ENCODE measurements around the gene OR52N1.

The OR52N1 gene

GRCh38 chr11:5791165-5791564, at the start of gene OR52N1:
Gene OR52N1 (minus strand): TSS chr11:5791265. CDS start chr11:5788816, 2,449 bp downstream.
- DNase-seq (ENCODE audit: insufficient read length, low spot score) = no peak
- TF ChIP-seq, protein P1, sequence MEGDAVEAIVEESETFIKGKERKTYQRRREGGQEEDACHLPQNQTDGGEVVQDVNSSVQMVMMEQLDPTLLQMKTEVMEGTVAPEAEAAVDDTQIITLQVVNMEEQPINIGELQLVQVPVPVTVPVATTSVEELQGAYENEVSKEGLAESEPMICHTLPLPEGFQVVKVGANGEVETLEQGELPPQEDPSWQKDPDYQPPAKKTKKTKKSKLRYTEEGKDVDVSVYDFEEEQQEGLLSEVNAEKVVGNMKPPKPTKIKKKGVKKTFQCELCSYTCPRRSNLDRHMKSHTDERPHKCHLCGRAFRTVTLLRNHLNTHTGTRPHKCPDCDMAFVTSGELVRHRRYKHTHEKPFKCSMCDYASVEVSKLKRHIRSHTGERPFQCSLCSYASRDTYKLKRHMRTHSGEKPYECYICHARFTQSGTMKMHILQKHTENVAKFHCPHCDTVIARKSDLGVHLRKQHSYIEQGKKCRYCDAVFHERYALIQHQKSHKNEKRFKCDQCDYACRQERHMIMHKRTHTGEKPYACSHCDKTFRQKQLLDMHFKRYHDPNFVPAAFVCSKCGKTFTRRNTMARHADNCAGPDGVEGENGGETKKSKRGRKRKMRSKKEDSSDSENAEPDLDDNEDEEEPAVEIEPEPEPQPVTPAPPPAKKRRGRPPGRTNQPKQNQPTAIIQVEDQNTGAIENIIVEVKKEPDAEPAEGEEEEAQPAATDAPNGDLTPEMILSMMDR (IDR thresholded peaks at IDR 0.05; ENCODE audit: insufficient read depth, missing control alignments) = no peak

DNA sequence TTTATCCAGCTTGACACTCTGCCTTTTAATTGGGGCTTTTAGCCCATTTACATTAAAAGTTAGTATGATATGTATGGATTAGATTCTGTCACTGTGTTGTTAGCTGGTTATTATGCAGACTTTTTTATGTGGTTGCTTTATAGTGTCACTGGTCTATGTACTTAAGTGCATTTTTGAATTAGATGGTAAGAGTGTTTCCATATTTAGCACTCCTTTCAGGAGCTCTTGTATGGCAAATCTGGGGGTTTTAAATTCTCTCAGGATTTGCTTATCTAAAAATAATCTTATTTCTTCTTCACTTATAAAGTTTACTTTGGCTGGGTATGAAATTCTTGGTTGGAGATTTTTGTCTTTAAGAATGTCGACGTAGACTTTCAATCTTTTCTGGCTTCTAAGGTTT, 46.6 kb upstream of the OR52N1 start:
- FAIRE-seq (no peak), DNase-seq (ENCODE audit: insufficient read length, low spot score) (no peak)
- TF ChIP-seq, protein P1 (IDR thresholded peaks at IDR 0.05; ENCODE audit: insufficient read depth, missing control alignments) = no peak

More at GRCh38 chr11:5791165-5791564, at the start of gene OR52N1:
- FAIRE-seq = no peak

DNA sequence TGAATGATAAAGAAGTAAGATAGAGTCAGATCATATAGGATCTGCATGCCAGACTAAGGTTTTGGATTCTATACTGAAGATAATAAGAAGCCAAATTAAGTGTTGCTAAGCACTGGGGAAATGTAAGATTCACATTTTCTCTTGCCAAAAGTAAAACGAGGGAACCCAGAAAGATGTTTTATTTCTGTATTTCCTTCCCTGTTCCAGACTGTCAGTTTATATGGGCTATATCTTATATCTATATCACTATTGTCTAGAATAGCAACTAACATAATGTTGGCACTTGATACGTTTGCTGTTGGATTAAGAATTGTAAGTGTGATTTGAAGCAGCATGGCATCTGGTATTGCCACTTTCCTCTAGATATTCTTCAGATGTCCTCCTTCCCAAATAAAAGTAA, 42.4 kb upstream of the OR52N1 start:
- DNase-seq (ENCODE audit: insufficient read length, low spot score) (no peak), FAIRE-seq (no peak)
- TF ChIP-seq, protein P1 (IDR thresholded peaks at IDR 0.05; ENCODE audit: insufficient read depth, missing control alignments) = no peak

- TF ChIP-seq, protein P1 (IDR thresholded peaks at IDR 0.05; ENCODE audit: insufficient read depth, missing control alignments) = no peak
- DNase-seq (ENCODE audit: insufficient read length, low spot score) (no peak), FAIRE-seq (no peak)
Measured at GRCh38 chr11:5831196-5831829, 40.2 kb upstream of the OR52N1 start.

- no peak for FAIRE-seq
- TF ChIP-seq, protein P1 (IDR thresholded peaks at IDR 0.05; ENCODE audit: insufficient read depth, missing control alignments) = no peak
- no peak for DNase-seq (ENCODE audit: insufficient read length, low spot score)
Measured at GRCh38 chr11:5818245-5818886, 27.3 kb upstream of the OR52N1 start.

DNA sequence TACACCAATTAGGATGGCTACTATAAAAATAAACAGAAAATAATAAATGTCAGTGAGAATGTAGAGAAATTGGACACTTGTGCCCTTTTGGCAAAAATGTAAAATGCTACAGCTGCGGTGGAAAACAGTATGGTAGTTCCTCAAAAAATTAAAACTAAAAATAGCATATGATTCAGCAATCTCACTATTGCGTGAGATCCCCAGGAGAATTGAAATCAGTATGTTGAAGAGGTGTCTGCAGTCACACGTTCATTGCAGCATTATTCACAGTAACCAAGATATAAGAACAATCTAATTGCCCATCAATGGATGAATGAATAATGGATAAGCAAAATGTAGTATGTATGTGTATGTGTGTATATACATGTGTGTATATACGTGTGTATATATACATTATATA, 24.5 kb upstream of the OR52N1 start:
- DNase-seq (ENCODE audit: insufficient read length, low spot score) (no peak), FAIRE-seq (no peak)
- TF ChIP-seq, protein P1 (IDR thresholded peaks at IDR 0.05; ENCODE audit: insufficient read depth, missing control alignments) = no peak

Measured in D721Med (cell line).